OCI-LY1 (cell line): ENCODE measurements around the gene NCOA4.

Source experiments
- H2AFZ ChIP-seq: fragments of 200-600 bp; sonication (generic), shearing (Covaris generic); 2 replicates; pipeline ENCODE4 v1.6.0; 2014; ENCODE audit warnings: antibody characterized with exemption, mild to moderate bottlenecking, low read length
- H3F3A ChIP-seq: fragments of 200-600 bp; sonication (generic), shearing (Covaris generic); 2 replicates; pipeline ENCODE4 v1.6.0; 2014; ENCODE audit warnings: mild to moderate bottlenecking, antibody characterized with exemption, low read length, moderate library complexity; ENCODE audit not compliant: insufficient read depth
- H3K27ac ChIP-seq: fragments of 200-600 bp; sonication (generic); 2 replicates; pipeline ENCODE4 v1.5.1; 2014; ENCODE audit warnings: low read length, mixed run types, mild to moderate bottlenecking, low read depth; ENCODE audit not compliant: poor library complexity, severe bottlenecking
- H3K27me3 ChIP-seq: fragments of 200-600 bp; sonication (generic); 2 replicates; pipeline ENCODE4 v1.6.0; 2014; ENCODE audit warnings: antibody characterized with exemption, mild to moderate bottlenecking, low read length, moderate library complexity; ENCODE audit not compliant: insufficient read depth
- H3K36me3 ChIP-seq: fragments of 200-600 bp; sonication (generic); 2 replicates; pipeline ENCODE4 v1.6.1; 2014; ENCODE audit warnings: mild to moderate bottlenecking, antibody characterized with exemption, low read length, moderate library complexity, mixed read lengths; ENCODE audit not compliant: insufficient read depth
- H3K4me1 ChIP-seq: fragments of 200-600 bp; sonication (generic); 2 replicates; pipeline ENCODE4 v1.5.1; 2014; ENCODE audit warnings: mild to moderate bottlenecking, low read length, moderate library complexity; ENCODE audit not compliant: insufficient read depth, severe bottlenecking
- H3K4me2 ChIP-seq: fragments of 200-600 bp; sonication (generic), shearing (Covaris generic); 2 replicates; pipeline ENCODE4 v1.6.1; 2014; ENCODE audit warnings: low read length
- H3K4me3 ChIP-seq: fragments of 200-600 bp; sonication (generic); 2 replicates; pipeline ENCODE4 v1.5.1; 2014; ENCODE audit warnings: low read length, low read depth, mild to moderate bottlenecking, mixed read lengths; ENCODE audit not compliant: poor library complexity, severe bottlenecking
- H3K79me2 ChIP-seq: fragments of 200-600 bp; shearing (Covaris generic); 2 replicates; pipeline ENCODE4 v1.6.1; 2016; ENCODE audit warnings: mixed run types, low read length, mixed read lengths; ENCODE audit not compliant: insufficient read depth
- H3K9ac ChIP-seq: fragments of 200-600 bp; sonication (generic), shearing (Covaris generic); 2 replicates; pipeline ENCODE4 v1.6.1; 2014; ENCODE audit warnings: mild to moderate bottlenecking, low read length, mixed read lengths
- H3K9me2 ChIP-seq: fragments of 200-600 bp; sonication (generic), shearing (Covaris generic); 2 replicates; pipeline ENCODE4 v1.6.1; 2014; ENCODE audit warnings: low read depth, mild to moderate bottlenecking, low read length, mixed read lengths
- H3K9me3 ChIP-seq: fragments of 200-600 bp; shearing (Covaris generic); 2 replicates; pipeline ENCODE4 v1.6.1; 2014; ENCODE audit warnings: low read length, mixed read lengths
- H4K20me1 ChIP-seq: fragments of 200-600 bp; sonication (generic), shearing (Covaris generic); 2 replicates; pipeline ENCODE4 v1.6.0; 2016; ENCODE audit warnings: mild to moderate bottlenecking, low read length; ENCODE audit not compliant: insufficient read depth
- CTCF ChIP-seq: fragments of 200-600 bp; sonication (generic), shearing (Covaris generic); IDR thresholded peaks from 2 replicates; pipeline ENCODE4 v1.5.1; 2017; ENCODE audit warnings: mild to moderate bottlenecking, antibody characterized with exemption, low read length, moderate library complexity, mixed read lengths
- EZH2 ChIP-seq: fragments of 200-600 bp; sonication (generic), shearing (Covaris generic); IDR thresholded peaks from 2 replicates; pipeline ENCODE4 v1.8.0; 2017; ENCODE audit warnings: borderline replicate concordance, mixed run types, mild to moderate bottlenecking, antibody characterized with exemption, low read length, moderate library complexity, mixed read lengths

Gene NCOA4

GRCh38 chr10:46077141-46077554, 46.7 kb upstream of the NCOA4 start:
- no peaks in the 10 kb centered on the region for H3K79me2 ChIP-seq
- TF ChIP-seq CTCF (no peak), EZH2 (no peak)
- no peak overlapping the region for H3K9ac ChIP-seq
- H3K4me1 ChIP-seq: no peaks in the 10 kb centered on the region
- no peaks in the 10 kb centered on the region for H3K36me3 ChIP-seq
- no peak overlapping the region for H2AFZ ChIP-seq
- no peak overlapping the region for H3K4me3 ChIP-seq
- no peaks in the 10 kb centered on the region for H3K27me3 ChIP-seq
- no peaks in the 10 kb centered on the region for H3F3A ChIP-seq
- H3K27ac ChIP-seq: no peak overlapping the region
- H4K20me1 ChIP-seq: no peaks in the 10 kb centered on the region
- H3K9me3 ChIP-seq: no peaks in the 10 kb centered on the region
- H3K4me2 ChIP-seq: no peak overlapping the region
- H3K9me2 ChIP-seq: no peaks in the 10 kb centered on the region

GRCh38 chr10:46075869-46076268, 45.4 kb upstream of the NCOA4 start:
- Histone ChIP-seq H3K9me3 (no peaks in the 10 kb centered on the region), H3K27me3 (no peaks in the 10 kb centered on the region), H3K9me2 (no peaks in the 10 kb centered on the region), H4K20me1 (no peaks in the 10 kb centered on the region), H3F3A (no peaks in the 10 kb centered on the region), H3K79me2 (no peaks in the 10 kb centered on the region), H3K27ac (no peak overlapping the region), H2AFZ (no peak overlapping the region), H3K4me1 (no peaks in the 10 kb centered on the region), H3K4me3 (no peak overlapping the region), H3K4me2 (no peak overlapping the region), H3K36me3 (no peaks in the 10 kb centered on the region), H3K9ac (no peak overlapping the region)
- TF ChIP-seq CTCF: no peak

- no peak for TF ChIP-seq EZH2
- TF ChIP-seq CTCF: no peak
- H3K9ac ChIP-seq: no peak overlapping the region
- H3K4me3 ChIP-seq: no peak overlapping the region
- no peaks in the 10 kb centered on the region for H3K36me3 ChIP-seq
- H3K4me2 ChIP-seq: no peak overlapping the region
- no peaks in the 10 kb centered on the region for H3K79me2 ChIP-seq
- no peaks in the 10 kb centered on the region for H3K4me1 ChIP-seq
- no peak overlapping the region for H2AFZ ChIP-seq
- no peaks in the 10 kb centered on the region for H3K27me3 ChIP-seq
- H3F3A ChIP-seq: no peaks in the 10 kb centered on the region
- no peaks in the 10 kb centered on the region for H3K9me2 ChIP-seq
- H4K20me1 ChIP-seq: no peaks in the 10 kb centered on the region
- H3K27ac ChIP-seq: no peak overlapping the region
- no peaks in the 10 kb centered on the region for H3K9me3 ChIP-seq
Measured at GRCh38 chr10:46074196-46074946, 43.9 kb upstream of the NCOA4 start.
